NT2/D1 (cell line): ENCODE results near the gene POPDC2.

Experiments used
- SUZ12 ChIP-seq: IDR thresholded peaks from 2 replicates; pipeline ENCODE4 v1.6.1; 2011; ENCODE audit not compliant: insufficient read length, insufficient read depth; ENCODE audit errors: extremely low read depth
- YY1 ChIP-seq: IDR thresholded peaks from 2 replicates; pipeline ENCODE4 v1.6.1; 2011; ENCODE audit not compliant: insufficient read length, insufficient read depth
- ZNF274 ChIP-seq: IDR thresholded peaks from 2 replicates; pipeline ENCODE4 v1.6.1; 2011; ENCODE audit warnings: mild to moderate bottlenecking, low read depth, low read length

DNA sequence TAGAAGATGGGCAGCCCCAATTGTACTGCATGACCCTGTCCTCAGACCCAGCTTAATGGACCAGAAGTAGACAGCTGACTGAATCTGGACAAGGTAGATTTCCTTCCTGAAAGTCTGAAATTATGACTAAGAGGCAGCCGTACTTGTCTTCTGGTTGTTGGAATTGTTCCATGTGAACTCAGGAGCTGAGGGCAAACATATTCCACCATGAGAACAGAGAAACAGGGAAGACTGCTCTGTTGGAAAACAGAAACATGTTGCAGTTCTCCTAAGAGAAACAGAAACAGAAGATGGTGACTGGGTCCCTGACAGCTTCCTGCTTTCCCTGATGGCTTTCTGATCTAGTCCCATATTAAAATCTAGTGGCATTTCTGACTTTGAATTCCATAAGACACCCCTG, 24.1 kb downstream of the POPDC2 start:
- TF ChIP-seq ZNF274 (no peak), SUZ12 (no peak), YY1 (no peak)
